Measurements from ENCODE around the gene SLC16A5. TPM values are rescaled to one million over a fixed set of nuclear protein-coding genes. Genes with fewer than 3 reads are reported as not detected.
"Not testable (repeated sequence)": the region's sequence is repeated elsewhere in the genome, so short reads cannot be mapped to it uniquely, and the experiment has no call there.

Gene SLC16A5
- total RNA-seq, 1 donor from 2014 or later, result 7.1 TPM

GRCh38 chr17:75126954-75127353 lies 39.2 kb downstream of the SLC16A5 start:
- Histone ChIP-seq H3K4me2 (ENCODE audit: low read length) (no peak overlapping the region), H3K4me1 (ENCODE audit: insufficient read depth, low read length) (peaks cover 23% of the 10 kb centered on the region), H3K79me2 (ENCODE audit: insufficient read depth, low read length) (peaks cover 24% of the 10 kb centered on the region), H3K9ac (ENCODE audit: low read length) (no peak overlapping the region), H3K27me3 (ENCODE audit: insufficient read depth, low read length) (no peaks in the 10 kb centered on the region), H4K20me1 (ENCODE audit: insufficient read depth, low read length) (peaks cover 15% of the 10 kb centered on the region), H3K36me3 (ENCODE audit: insufficient read depth, low read length) (peaks cover 6% of the 10 kb centered on the region), H3K4me3 (ENCODE audit: insufficient read depth, low read depth, low read length) (no peak overlapping the region), H2AFZ (ENCODE audit: low read depth, low read length) (no peak overlapping the region), H3K9me3 (ENCODE audit: insufficient read depth, low read depth, low read length) (no peaks in the 10 kb centered on the region), H3K27ac (ENCODE audit: low read depth, low read length) (no peak overlapping the region)
- H3K36me3 Mint-ChIP-seq (ENCODE audit: low read depth, unreplicated experiment), result peaks cover 3% of the 10 kb centered on the region
- no peak for TF ChIP-seq CTCF (IDR thresholded peaks at IDR 0.05; ENCODE audit: insufficient read depth, low read depth, low read length)
- TF ChIP-seq EZH2 (IDR thresholded peaks at IDR 0.05; ENCODE audit: insufficient read depth, low read length), result no peak
- H3K27ac Mint-ChIP-seq (ENCODE audit: unreplicated experiment), result no peak overlapping the region
- H3K4me1 Mint-ChIP-seq (ENCODE audit: low read depth, unreplicated experiment), result peaks cover 12% of the 10 kb centered on the region
- DNase-seq (ENCODE audit: low read depth), result no peak
- FAIRE-seq, result no peak
- H3K27me3 Mint-ChIP-seq (ENCODE audit: low read depth, unreplicated experiment), result no peaks in the 10 kb centered on the region
- H3K4me3 Mint-ChIP-seq (ENCODE audit: unreplicated experiment), result no peak overlapping the region
- H3K9me3 Mint-ChIP-seq (ENCODE audit: unreplicated experiment), result no peaks in the 10 kb centered on the region

- not testable (repeated sequence) for H3K36me3 ChIP-seq (ENCODE audit: insufficient read depth, low read length); H3K4me3 ChIP-seq (ENCODE audit: insufficient read depth, low read depth, low read length); H3K27me3 Mint-ChIP-seq (ENCODE audit: low read depth, unreplicated experiment); H3K27me3 ChIP-seq (ENCODE audit: insufficient read depth, low read length); FAIRE-seq; H3K27ac ChIP-seq (ENCODE audit: low read depth, low read length); H3K27ac Mint-ChIP-seq (ENCODE audit: unreplicated experiment); DNase-seq (ENCODE audit: low read depth); H3K36me3 Mint-ChIP-seq (ENCODE audit: low read depth, unreplicated experiment); H2AFZ ChIP-seq (ENCODE audit: low read depth, low read length); H3K9me3 Mint-ChIP-seq (ENCODE audit: unreplicated experiment); H3K4me2 ChIP-seq (ENCODE audit: low read length); H3K9me3 ChIP-seq (ENCODE audit: insufficient read depth, low read depth, low read length); H3K9ac ChIP-seq (ENCODE audit: low read length)
- peaks cover 12% of the 10 kb centered on the region for H3K4me1 Mint-ChIP-seq (ENCODE audit: low read depth, unreplicated experiment)
- peak overlapping the region; percentile 50 for H3K4me3 Mint-ChIP-seq (ENCODE audit: unreplicated experiment)
- peaks cover 24% of the 10 kb centered on the region for H3K79me2 ChIP-seq (ENCODE audit: insufficient read depth, low read length)
- peaks cover 15% of the 10 kb centered on the region for H4K20me1 ChIP-seq (ENCODE audit: insufficient read depth, low read length)
- H3K4me1 ChIP-seq (ENCODE audit: insufficient read depth, low read length), result peaks cover 25% of the 10 kb centered on the region
Measured at GRCh38 chr17:75127936-75128335, 40.2 kb downstream of the SLC16A5 start.

- Histone ChIP-seq H3K27ac (ENCODE audit: low read depth, low read length) (no peak overlapping the region), H3K9ac (ENCODE audit: low read length) (no peak overlapping the region), H3K27me3 (ENCODE audit: insufficient read depth, low read length) (no peaks in the 10 kb centered on the region), H2AFZ (ENCODE audit: low read depth, low read length) (no peak overlapping the region), H3K4me1 (ENCODE audit: insufficient read depth, low read length) (peaks cover 23% of the 10 kb centered on the region), H3K4me2 (ENCODE audit: low read length) (no peak overlapping the region), H3K4me3 (ENCODE audit: insufficient read depth, low read depth, low read length) (no peak overlapping the region), H3K36me3 (ENCODE audit: insufficient read depth, low read length) (peaks cover 6% of the 10 kb centered on the region), H4K20me1 (ENCODE audit: insufficient read depth, low read length) (peaks cover 15% of the 10 kb centered on the region), H3K9me3 (ENCODE audit: insufficient read depth, low read depth, low read length) (no peaks in the 10 kb centered on the region), H3K79me2 (ENCODE audit: insufficient read depth, low read length) (peaks cover 24% of the 10 kb centered on the region)
- H3K27me3 Mint-ChIP-seq (ENCODE audit: low read depth, unreplicated experiment), result no peaks in the 10 kb centered on the region
- DNase-seq (ENCODE audit: low read depth), result no peak
- H3K4me3 Mint-ChIP-seq (ENCODE audit: unreplicated experiment), result no peak overlapping the region
- H3K9me3 Mint-ChIP-seq (ENCODE audit: unreplicated experiment), result no peaks in the 10 kb centered on the region
- no peak for FAIRE-seq
- H3K36me3 Mint-ChIP-seq (ENCODE audit: low read depth, unreplicated experiment), result peaks cover 3% of the 10 kb centered on the region
- no peak overlapping the region for H3K27ac Mint-ChIP-seq (ENCODE audit: unreplicated experiment)
- peaks cover 12% of the 10 kb centered on the region for H3K4me1 Mint-ChIP-seq (ENCODE audit: low read depth, unreplicated experiment)
- TF ChIP-seq EZH2 (IDR thresholded peaks at IDR 0.05; ENCODE audit: insufficient read depth, low read length), result no peak
- TF ChIP-seq CTCF (IDR thresholded peaks at IDR 0.05; ENCODE audit: insufficient read depth, low read depth, low read length), result no peak
Measured at GRCh38 chr17:75128694-75129505, 41.1 kb downstream of the SLC16A5 start.

All from astrocyte (in vitro differentiated cells and primary cell).